Fibroblast of mammary gland (primary cell): ENCODE data around the gene P2RX7.

Experiments used
- DNase-seq: peaks from one replicate; pipeline ENCODE4 v3.0.0-alpha.2; 2010; ENCODE audit warnings: low read depth
- H3K4me3 ChIP-seq: 2 replicates; pipeline ENCODE4 v1.5.1; 2011; ENCODE audit warnings: low read depth, mild to moderate bottlenecking, low read length, moderate library complexity; ENCODE audit not compliant: control insufficient read depth
- TF ChIP-seq, protein P1 (sequence below): conservative IDR thresholded peaks from 2 replicates; pipeline ENCODE4 v1.5.1; 2011; ENCODE audit warnings: low read depth, low read length, inconsistent platforms; ENCODE audit not compliant: control insufficient read depth, insufficient read depth

P2RX7 gene

GRCh38 chr12:121217761-121218160 lies 85.1 kb downstream of the P2RX7 start:
- TF ChIP-seq, protein P1, sequence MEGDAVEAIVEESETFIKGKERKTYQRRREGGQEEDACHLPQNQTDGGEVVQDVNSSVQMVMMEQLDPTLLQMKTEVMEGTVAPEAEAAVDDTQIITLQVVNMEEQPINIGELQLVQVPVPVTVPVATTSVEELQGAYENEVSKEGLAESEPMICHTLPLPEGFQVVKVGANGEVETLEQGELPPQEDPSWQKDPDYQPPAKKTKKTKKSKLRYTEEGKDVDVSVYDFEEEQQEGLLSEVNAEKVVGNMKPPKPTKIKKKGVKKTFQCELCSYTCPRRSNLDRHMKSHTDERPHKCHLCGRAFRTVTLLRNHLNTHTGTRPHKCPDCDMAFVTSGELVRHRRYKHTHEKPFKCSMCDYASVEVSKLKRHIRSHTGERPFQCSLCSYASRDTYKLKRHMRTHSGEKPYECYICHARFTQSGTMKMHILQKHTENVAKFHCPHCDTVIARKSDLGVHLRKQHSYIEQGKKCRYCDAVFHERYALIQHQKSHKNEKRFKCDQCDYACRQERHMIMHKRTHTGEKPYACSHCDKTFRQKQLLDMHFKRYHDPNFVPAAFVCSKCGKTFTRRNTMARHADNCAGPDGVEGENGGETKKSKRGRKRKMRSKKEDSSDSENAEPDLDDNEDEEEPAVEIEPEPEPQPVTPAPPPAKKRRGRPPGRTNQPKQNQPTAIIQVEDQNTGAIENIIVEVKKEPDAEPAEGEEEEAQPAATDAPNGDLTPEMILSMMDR = no peak
- DNase-seq = no peak
- no peak overlapping the region for H3K4me3 ChIP-seq

DNA sequence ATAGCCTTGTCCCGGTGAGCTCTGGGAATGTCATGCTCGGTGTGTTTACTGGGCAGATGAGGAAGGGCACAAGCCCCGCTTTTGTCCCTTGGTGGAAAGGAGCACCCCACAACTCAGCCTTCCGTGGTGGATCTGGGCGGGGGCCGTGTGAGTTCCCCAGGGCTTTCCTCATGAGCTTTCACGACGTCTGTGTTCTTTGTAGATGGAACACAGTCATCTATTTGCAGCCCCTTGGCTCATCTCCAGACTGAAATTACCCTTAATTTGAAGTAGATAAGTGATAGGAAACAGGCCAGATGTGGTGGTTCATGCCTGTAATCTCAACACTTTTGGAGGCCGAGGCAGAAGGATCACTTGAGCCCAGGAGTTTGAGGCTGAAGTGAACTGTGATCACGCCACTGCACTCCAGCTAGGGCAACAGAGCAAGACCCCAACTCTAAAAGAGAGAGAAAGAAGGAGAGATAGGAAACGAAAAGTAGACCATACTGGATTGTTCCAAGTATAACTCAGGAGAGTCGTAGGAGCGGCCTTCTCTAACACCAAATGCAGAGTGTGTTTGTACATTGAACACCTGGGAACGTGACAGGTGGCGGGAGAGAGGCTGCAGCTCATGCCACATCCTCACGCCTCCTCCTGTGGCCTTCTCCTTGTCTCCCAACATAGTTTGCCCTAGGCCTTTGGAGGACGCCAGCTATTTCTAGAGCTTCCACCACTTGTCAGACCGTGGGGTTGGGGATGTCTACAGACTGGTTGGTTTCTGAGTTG lies 86.1 kb downstream of the P2RX7 start:
- TF ChIP-seq, protein P1 = no peak
- no peak for DNase-seq
- H3K4me3 ChIP-seq = no peak overlapping the region

DNA sequence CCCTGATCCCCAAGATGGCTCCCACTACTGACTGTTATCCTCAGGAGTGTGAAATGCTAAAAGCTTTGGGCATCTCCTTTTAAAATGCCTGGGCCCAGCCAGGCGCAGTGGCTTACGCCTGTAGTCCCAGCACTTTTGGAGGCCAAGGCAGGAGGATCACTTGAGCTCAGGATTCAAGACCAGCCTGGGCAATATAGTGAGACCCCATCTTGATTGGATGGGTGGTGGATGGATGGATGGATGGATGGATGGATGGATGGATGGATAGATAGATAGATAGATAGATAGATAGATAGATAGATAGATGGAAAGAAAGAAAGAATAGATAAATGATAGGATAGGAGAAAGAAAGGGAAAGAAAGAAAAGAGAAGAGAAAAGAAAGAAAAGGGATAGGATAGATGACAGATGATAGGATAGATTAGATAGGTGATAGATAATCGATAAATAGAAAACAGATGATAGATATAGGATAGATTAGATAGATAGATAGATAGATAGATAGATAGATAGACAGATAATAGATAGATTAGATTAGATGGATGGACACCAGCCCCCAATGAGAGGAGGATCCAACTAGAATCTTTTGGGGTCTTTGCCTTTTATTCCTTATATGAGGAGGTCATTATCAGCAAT lies 86.8 kb downstream of the P2RX7 start:
- TF ChIP-seq, protein P1 = no peak
- DNase-seq = no peak
- no peak overlapping the region for H3K4me3 ChIP-seq

DNA sequence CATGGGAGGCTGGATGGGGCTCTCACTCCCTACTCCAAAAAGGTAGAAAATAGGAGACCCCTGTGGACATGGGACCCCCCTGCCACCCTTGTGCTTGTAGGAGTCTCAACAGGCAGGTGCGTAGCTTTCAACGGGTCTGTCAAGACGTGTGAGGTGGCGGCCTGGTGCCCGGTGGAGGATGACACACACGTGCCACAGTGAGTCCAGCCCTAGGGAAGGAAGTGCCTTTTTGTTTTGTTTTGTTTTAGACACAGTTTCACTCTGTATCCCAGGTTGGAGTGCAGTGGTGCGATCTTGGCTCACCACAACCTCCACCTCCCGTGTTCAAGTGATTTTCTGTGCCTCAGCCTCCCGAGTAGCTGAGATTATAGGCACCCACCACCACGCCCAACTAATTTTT lies 90.2 kb downstream of the P2RX7 start:
- DNase-seq = no peak

DNA sequence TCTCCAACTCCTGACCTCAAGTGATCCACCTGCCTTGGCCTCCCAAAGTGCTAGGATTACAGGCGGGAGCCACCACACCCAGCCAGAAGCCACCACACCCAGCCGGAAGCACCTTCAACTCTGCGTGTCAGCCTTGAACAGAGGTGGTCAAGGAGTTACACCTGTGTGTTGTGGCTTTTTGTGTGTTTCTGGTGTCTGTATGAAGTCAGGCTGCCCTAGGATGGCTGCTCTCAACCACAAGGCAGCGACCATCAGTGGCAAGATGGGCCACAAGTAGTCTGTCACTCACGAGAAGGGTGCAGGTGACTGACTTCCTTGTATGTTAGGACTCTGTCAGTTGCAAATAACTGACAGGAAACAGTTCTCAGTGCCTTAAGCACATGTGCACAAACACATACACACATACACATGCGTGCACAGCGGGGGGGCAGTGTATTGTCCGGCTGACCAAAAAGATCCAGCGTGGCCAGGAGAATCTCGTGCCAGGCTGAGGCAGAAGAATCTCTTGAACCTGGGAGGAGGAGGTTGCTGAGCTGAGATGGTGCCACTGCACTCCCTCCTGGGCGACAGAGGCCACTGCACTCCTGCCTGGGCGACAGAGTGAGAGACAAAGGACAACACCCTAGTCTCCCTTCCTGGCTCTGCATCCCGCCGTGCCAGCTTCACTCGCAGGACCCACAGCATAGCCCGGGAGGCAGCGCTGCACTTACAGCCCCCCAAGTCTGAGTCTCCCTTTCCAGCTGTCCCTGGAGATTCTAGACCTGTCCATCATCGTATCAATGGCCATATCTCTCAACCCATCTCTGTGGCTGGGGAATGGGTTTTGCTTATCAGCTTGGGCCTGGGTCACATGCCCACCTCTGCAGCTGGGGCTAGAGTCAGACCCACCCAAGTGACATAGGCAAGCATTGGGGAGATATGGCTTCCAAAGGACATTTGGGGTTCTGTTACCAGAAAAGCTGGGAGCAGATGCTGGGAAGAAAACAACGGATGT lies 90.9 kb downstream of the P2RX7 start:
- TF ChIP-seq, protein P1 = peak; percentile 27
- no peak overlapping the region for H3K4me3 ChIP-seq
- no peak for DNase-seq

More for the DNA sequence above, 90.2 kb downstream of the P2RX7 start:
- H3K4me3 ChIP-seq = no peak overlapping the region
- TF ChIP-seq, protein P1 = no peak

DNA sequence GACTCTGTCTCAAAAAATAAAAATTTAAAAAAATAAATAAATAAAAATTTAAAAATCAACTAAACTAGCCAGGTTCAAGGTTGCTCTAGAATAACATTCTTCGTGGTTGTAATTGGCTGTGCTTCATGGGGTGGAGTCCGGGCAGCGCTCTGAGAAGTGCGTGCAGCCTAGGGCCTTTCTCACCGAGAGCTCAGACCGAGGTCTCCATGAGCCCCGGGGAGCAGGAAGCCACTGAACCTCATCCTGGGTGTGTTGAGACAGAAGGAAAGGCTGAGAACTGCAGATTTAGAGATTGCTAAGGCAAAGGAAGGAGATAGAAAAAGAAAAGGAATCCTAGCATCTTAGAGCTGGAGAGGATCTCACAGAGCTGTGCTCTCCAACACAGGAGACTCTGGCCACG lies 91.9 kb downstream of the P2RX7 start:
- TF ChIP-seq, protein P1 = no peak
- no peak for DNase-seq
- no peak overlapping the region for H3K4me3 ChIP-seq
